HG02798 (cell line): Measurements from ENCODE around the gene CKAP5.
"Not testable (repeated sequence)": the region's sequence is repeated elsewhere in the genome, so short reads cannot be mapped to it uniquely, and the experiment has no call there.

Experiments
- ATAC-seq: cut with Tn5 transposase; IDR thresholded peaks from one replicate; pipeline ENCODE4 v1.9.1; 2021; ENCODE audit warnings: mild to moderate bottlenecking; ENCODE audit not compliant: unreplicated experiment, poor library complexity

The CKAP5 gene

DNA sequence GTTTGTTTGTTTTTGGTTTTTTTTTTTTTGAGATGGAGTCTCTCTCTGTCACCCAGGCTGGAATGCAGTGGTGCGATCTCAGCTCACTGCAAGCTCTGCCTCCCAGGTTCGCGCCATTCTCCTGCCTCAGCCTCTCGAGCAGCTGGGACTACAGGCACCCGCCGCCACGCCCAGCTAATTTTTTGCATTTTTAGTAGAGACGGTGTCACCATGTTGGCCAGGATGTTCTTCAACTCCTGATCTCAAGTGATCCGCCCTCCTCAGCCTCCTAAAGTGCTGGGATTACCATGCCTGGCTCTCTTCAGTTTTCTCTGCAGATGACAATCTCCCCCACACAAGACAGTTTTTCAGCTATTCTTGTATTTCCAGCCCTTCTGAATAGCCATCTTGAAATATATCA lies 136.7 kb downstream of the CKAP5 start:
- ATAC-seq, result not testable (repeated sequence)

DNA sequence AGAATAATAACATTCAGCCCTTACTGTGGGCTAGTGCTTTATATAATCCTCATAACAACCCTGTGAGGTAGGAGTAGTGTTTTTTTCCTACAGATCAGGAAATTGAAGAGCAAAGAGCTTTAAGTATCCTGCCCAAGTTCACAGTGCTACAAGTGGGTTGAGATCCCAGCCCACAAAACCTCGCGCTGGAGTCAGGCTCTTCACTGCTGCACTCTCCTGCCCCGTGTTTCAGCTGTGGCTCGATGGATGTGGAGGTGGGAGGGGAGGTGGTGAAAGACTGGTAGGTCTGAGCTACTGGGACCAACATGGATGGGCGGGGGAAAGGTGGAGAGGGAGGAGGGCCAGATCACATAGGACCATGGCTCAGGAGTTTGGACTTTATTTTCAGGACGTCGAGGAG lies 139.2 kb downstream of the CKAP5 start:
- ATAC-seq, result no peak

DNA sequence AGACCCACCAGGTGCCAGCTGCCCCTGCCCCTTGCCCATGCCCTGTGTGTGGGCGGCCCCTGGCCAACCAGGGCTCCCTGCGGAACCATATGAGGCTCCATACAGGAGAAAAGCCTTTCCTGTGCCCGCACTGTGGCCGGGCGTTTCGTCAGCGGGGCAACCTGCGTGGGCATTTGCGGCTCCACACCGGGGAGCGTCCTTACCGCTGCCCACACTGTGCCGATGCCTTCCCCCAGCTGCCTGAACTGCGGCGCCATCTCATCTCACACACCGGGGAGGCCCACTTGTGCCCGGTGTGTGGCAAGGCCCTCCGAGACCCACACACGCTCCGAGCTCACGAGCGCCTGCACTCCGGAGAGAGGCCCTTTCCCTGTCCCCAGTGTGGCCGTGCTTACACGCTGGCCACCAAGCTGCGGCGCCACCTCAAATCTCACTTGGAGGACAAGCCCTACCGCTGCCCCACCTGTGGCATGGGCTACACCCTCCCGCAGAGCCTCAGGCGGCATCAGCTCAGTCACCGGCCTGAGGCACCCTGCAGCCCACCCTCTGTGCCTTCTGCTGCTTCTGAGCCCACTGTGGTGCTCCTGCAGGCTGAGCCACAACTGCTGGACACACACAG lies 140.9 kb downstream of the CKAP5 start:
- no peak for ATAC-seq

DNA sequence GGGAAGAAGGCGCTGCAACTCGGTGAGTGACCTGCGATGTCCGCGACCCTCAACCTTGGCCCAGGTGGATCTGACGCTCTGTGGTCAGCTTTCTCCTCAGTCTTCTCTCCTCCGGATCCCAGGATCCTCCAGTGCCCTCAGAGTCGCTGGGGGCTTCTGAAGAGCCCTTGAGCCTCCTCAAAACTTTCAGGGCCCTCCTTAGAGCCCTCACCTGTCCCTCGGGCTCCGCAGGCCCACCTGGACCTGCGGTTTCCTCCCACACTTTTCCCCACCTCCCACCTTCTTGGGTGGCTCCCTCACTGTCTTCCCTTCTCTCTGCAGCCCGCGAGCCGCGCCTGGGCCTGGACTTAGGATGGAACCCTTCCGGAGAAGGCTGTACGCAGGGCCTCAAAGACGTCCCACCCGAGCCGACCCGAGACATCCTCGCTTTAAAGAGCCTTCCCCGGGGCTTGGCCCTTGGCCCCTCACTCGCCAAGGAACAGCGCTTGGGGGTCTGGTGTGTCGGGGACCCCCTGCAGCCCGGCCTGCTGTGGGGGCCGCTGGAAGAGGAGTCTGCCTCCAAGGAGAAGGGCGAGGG lies 144.9 kb downstream of the CKAP5 start:
- ATAC-seq, result no peak

DNA sequence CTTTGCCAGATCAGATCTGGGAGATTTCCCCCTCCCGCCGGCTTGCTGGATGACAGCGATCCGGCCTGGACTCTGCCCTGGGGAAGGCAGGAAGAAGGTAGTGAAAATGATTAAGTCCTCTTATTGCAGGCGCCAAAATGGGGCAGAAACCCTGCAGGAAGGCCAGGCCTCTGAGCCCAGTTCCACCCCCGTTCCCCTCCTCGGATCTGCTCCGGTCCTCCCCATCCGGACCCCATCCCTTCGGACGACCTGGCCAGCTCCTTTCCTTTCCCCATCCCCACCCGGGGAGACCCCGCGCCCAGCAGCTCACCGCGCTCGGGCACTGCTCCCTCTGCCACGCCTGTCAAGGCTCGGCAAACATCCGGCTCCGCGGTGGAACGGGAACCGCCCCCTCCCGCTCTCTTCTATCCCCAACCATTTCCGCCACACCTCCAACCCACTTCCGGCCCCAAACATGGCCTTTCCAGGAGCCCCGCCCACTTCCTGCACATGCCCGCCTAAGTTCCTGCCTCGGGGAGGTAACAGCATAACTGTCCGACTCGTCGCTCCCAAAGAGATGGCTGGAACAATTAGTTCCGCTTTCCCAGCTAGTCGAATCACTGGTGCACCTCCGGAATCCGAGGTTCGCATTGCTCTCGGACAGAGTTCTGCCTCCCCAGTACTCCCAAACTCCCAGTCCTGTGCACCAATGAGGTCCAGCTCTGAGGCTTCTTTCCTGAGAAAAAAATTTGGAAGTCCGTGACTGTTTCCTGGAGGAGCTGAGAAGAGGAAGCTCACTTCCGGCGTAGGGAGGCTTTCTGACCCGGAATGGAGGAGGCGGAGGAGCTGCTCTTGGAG lies 145.6 kb downstream of the CKAP5 start, which contains the start of the genes ARHGAP1 and ZNF408:
Gene ARHGAP1 (minus strand): TSS at position 379 of the 837 bp plus-strand sequence. CDS start 4,512 bp downstream, outside the sequence.
Gene ZNF408 (plus strand): TSS at position 791 of the 837 bp plus-strand sequence. CDS start 17 bp downstream, at position 808.
- peak; percentile 92 for ATAC-seq

DNA sequence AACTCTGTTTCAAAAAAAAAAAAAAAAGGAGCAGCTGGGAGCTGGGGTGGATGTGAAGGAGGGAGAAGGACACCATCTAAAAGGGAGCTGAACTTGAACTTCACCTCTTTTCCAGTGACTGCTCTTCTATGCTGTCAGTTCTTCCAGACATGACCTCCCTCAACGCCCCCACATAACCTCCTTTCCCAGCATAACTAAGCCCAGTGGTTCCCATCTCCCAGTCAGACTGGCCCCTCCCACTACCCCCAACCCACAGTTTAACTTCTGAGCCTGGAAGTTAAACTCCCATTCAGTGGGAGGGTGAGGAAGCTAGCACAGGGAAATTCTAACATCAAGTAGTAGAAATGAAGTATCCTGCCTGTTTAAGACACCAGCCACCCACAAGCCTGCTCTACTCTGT lies 147.5 kb downstream of the CKAP5 start:
- ATAC-seq, result no peak

DNA sequence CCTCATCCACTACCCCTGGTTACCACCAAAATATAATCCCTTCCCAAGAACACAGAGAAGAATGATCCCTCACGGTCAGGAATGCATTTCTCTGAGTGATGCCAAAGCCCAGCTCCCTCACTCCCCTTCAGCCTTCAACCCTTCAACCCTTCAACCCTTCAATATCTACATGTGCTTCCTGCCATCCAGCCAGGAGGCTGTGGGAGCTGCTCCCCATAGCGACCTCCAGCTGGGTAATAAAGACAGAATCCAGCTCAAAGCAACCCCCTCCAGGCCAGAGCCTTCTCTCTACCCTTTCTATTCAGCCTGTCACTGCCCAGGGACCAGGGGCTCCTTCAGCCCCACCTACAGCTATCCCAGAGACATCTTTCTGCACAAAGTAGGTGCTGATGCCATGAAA lies 148.4 kb downstream of the CKAP5 start:
- no peak for ATAC-seq

DNA sequence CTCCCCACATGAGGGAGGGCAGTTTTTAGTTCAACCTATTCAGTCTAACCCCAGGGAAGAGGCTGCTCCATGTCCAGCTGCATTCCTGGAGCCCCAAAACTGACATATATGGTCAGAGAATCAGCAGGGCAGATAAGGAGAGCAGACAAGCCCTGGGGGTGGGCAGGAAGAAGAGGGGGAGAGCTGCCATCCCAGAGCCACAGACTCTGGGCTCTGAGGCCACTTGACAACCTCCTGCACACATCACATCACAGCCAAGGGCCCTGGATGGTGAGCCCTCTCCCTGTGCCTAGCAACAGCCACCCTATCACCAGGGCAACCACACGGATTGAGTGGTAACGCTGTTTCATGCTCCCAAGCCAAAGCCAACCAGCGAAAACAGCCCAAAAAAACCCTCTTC lies 148.8 kb downstream of the CKAP5 start:
- ATAC-seq, result no peak

DNA sequence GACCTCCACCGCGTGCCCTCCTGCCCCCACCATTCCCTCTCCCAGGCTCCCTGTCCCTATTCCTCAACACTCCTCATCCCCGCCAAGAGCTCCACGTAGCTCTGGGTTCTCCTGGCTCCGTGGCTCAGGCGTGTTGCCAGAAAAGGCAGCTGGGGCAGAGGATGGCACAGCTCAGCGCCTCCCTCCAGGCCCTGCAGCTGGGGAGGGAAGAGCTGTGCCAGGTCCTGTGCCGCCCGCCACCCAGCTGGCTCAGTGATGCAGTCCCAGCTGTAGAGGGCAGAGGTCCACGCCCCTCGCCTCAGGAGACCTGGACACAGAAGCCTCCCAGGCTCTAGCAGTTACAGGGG lies 149.9 kb downstream of the CKAP5 start:
- ATAC-seq, result no peak

DNA sequence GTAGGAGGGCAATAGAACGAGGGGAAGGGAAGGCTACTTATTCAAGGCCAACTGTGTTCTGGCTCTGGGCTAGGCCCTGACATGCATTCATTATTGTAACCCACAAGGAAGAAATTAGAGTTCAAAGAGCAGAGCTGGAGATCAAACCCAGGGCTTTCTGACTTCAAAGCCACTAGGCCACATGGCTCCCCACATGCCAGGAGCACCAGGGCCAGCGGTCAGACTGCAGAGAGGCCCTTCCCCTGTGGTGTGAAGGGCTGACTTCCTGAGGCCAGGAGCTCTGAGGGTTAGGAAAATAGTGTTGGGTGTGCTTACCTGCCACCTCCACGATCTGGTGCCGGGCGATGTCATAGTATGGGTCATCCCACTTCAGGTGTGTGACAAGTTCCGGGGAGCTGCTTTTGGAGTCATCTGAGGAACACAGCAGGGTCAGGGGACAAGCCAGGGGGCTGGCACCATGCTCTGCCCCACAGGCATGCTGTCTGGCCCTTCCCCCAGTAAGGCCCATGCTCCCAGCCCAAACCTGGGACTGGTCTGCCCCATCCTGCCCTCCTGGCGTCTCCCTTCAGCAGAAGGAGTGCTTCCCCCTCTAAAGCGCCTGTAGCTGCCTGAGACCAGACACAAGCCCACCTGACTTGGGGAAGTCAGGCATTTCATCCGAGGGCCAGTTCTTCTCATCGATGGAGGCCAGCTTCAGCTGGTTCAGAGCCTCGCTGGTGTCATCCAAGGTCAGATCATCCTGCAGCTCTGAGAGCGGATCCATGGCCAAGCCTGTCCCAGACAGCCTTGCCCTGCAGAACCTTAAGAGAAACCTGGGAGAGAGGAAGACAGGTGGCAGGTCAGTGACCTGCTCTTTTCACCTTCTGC lies 150.5 kb downstream of the CKAP5 start:
- ATAC-seq, result no peak

DNA sequence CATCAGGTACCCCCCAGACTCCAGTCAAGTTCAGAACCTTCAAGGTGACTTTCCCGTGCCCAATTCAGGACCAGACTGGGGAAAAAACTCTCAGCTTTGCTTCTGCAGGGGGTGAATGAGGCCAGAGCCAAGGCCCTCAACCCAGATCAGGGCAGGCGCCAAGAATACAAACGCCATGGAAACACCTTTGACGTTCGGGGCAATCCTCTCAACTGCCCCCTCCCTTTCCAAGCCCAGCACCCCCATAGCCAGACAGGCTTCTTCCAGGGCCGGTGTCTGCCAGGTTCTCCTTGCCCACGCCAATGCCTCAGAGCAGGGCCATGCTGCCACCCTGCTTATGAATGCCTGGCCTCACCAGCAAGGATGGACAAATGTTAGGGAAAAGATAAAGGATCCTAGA lies 151.5 kb downstream of the CKAP5 start:
- no peak for ATAC-seq

DNA sequence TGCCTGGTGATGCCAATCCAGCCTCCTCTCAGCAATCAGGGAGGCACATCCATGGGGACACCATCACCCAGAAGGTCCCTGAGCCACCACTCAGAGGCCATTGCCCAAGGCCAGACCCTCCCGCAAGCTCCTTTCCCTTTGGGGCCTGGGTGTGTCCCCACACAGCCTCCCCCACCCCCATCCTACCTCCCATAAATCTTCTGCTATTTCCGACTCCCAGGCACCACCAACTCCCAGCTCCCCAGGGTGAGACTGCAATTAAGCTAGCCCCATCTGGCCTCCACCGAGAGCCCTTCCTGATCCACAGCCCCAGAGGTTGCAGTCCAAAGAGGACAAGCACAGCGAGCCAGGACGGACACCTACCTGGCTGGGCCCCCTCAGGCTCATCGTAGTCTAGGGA lies 152.0 kb downstream of the CKAP5 start:
- ATAC-seq, result no peak

DNA sequence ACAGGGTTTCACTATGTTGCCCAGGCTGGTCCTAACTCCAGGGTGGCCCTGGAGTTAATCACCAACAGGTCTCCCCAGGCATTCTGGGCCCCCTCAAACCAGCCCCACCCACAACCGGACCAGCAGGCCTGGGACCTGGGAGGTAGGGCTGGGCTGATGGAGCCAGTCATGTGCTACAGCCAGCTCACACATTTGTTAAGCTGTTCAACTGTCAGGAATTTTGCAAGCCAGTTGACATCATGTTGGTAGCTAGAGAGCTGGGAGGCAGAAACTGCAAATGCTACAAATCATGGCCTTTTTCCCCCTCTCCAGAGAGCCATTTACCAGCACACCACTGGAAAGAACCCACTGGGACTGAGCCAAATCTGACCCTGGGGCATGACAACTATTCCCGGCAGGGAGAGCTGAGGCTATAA lies 152.5 kb downstream of the CKAP5 start:
- ATAC-seq, result no peak
